HG02623 (cell line): ENCODE data around the gene SEC61G.

Experiments used
- ATAC-seq: cut with Tn5 transposase; IDR thresholded peaks from one replicate; pipeline ENCODE4 v1.9.1; 2021; ENCODE audit warnings: moderate library complexity; ENCODE audit not compliant: unreplicated experiment

The SEC61G gene

GRCh38 chr7:54758702-54759592 lies at the start of gene SEC61G:
TSS of gene SEC61G (minus strand) at chr7:54759211. CDS start at chr7:54757588, 1,623 bp downstream.
- peak; percentile 95 for ATAC-seq

GRCh38 chr7:54802841-54803240 lies 43.8 kb upstream of the SEC61G start:
- ATAC-seq: no peak

GRCh38 chr7:54802114-54802513 lies 43.1 kb upstream of the SEC61G start:
- no peak for ATAC-seq

GRCh38 chr7:54799792-54800191 lies 40.8 kb upstream of the SEC61G start:
- no peak for ATAC-seq

GRCh38 chr7:54798530-54798929 lies 39.5 kb upstream of the SEC61G start:
- ATAC-seq: no peak

- no peak for ATAC-seq
These were observed 37.8 kb upstream of the SEC61G start for GRCh38 chr7:54796853-54797252.

- no peak for ATAC-seq
These were observed 37.1 kb upstream of the SEC61G start for GRCh38 chr7:54796150-54796549.

- no peak for ATAC-seq
These were observed 33.4 kb upstream of the SEC61G start for GRCh38 chr7:54792383-54792782.

GRCh38 chr7:54788664-54789063 lies 29.7 kb upstream of the SEC61G start:
- ATAC-seq: peak; percentile 66

GRCh38 chr7:54785261-54785660 lies 26.2 kb upstream of the SEC61G start:
- ATAC-seq: no peak

GRCh38 chr7:54783952-54784351 lies 24.9 kb upstream of the SEC61G start:
- no peak for ATAC-seq

GRCh38 chr7:54782829-54783228 lies 23.8 kb upstream of the SEC61G start:
- no peak for ATAC-seq

GRCh38 chr7:54782314-54782713 lies 23.3 kb upstream of the SEC61G start:
- ATAC-seq: no peak

GRCh38 chr7:54781134-54781920 lies 22.3 kb upstream of the SEC61G start:
- no peak for ATAC-seq

- no peak for ATAC-seq
These were observed 21.5 kb upstream of the SEC61G start for GRCh38 chr7:54780490-54780889.

GRCh38 chr7:54778696-54779540 lies 19.9 kb upstream of the SEC61G start:
- no peak for ATAC-seq

- ATAC-seq: no peak
These were observed 19.2 kb upstream of the SEC61G start for GRCh38 chr7:54778166-54778565.

- no peak for ATAC-seq
These were observed 16.1 kb upstream of the SEC61G start for GRCh38 chr7:54774785-54775740.

GRCh38 chr7:54773472-54774399 lies 14.7 kb upstream of the SEC61G start:
- peak; percentile 92 for ATAC-seq
